Type B pancreatic cell (in vitro differentiated cells): Measurements from ENCODE around the gene AMIGO3. TPM values are rescaled to one million over a fixed set of nuclear protein-coding genes. Genes with fewer than 3 reads are reported as not detected.

ENCODE experiments used
- DNase-seq: peaks from one replicate; pipeline ENCODE4 v3.0.0; 2021; ENCODE audit warnings: mixed read lengths; ENCODE audit not compliant: unreplicated experiment; ENCODE audit errors: extremely low spot score
- H3K27ac Mint-ChIP-seq: 2 replicates; pipeline ENCODE4 v1.8.0; 2021; ENCODE audit warnings: mild to moderate bottlenecking, mixed read lengths
- H3K27me3 Mint-ChIP-seq: 2 replicates; pipeline ENCODE4 v1.8.0; 2021; ENCODE audit warnings: mixed read lengths
- H3K36me3 Mint-ChIP-seq: 2 replicates; pipeline ENCODE4 v1.8.0; 2021; ENCODE audit warnings: mixed read lengths
- H3K4me1 Mint-ChIP-seq: one replicate; pipeline ENCODE4 v1.8.0; 2021; ENCODE audit warnings: mixed read lengths; ENCODE audit not compliant: unreplicated experiment
- H3K4me3 Mint-ChIP-seq: 2 replicates; pipeline ENCODE4 v1.8.0; 2021; ENCODE audit warnings: mild to moderate bottlenecking, mixed read lengths
- H3K9me3 Mint-ChIP-seq: 2 replicates; pipeline ENCODE4 v1.8.0; 2021; ENCODE audit warnings: mixed read lengths
- total RNA-seq: library from RNA; stranded (reverse); gene quantifications from 2 replicates; pipeline ENCODE4 v1.2.1, GENCODE V29; 2021; ENCODE audit warnings: low replicate concordance
- TF ChIP-seq, protein P1 (sequence below): fragments of 200-600 bp; sonication (generic); conservative IDR thresholded peaks from 2 replicates; pipeline ENCODE4 v1.5.0; 2021; ENCODE audit warnings: antibody characterized with exemption, mild to moderate bottlenecking

AMIGO3 gene
- total RNA-seq, 1 donor from 2014 or later, result 0.36 TPM

DNA sequence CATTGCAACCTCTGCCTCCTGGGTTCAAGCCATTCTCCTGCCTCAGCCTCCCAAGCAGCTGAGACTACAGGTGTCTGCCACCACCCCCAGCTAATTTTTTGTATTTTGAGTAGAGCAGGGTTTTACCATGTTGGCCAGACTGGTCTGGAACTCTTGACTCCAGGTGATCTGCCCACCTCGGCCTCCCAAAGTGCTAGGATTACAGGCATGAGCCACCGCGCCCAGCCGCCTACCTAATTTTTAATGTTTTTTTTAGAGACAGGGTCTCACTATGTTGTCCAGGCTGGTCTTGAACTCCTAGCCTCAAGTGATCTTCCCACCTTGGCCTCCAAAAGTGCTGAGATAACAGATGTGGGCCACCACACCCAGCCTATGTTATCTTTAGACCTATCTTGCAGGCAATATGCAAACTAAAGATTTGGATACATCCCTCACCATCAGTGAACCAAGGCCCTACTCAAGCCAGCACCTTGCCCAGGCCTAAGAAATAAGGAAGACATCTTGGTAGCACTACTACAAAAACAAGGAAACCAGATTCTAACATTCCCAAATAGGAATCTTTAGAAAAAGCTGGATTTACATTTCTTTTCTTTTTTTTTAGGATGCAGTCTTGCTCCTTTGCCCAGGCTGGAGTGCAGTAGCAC is 10.6 kb upstream of the AMIGO3 start:
- peaks cover 17% of the 10 kb centered on the region for H3K36me3 Mint-ChIP-seq
- no peaks in the 10 kb centered on the region for H3K27me3 Mint-ChIP-seq
- TF ChIP-seq, protein P1, sequence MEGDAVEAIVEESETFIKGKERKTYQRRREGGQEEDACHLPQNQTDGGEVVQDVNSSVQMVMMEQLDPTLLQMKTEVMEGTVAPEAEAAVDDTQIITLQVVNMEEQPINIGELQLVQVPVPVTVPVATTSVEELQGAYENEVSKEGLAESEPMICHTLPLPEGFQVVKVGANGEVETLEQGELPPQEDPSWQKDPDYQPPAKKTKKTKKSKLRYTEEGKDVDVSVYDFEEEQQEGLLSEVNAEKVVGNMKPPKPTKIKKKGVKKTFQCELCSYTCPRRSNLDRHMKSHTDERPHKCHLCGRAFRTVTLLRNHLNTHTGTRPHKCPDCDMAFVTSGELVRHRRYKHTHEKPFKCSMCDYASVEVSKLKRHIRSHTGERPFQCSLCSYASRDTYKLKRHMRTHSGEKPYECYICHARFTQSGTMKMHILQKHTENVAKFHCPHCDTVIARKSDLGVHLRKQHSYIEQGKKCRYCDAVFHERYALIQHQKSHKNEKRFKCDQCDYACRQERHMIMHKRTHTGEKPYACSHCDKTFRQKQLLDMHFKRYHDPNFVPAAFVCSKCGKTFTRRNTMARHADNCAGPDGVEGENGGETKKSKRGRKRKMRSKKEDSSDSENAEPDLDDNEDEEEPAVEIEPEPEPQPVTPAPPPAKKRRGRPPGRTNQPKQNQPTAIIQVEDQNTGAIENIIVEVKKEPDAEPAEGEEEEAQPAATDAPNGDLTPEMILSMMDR, result no peak
- H3K4me1 Mint-ChIP-seq, result no peaks in the 10 kb centered on the region
- H3K9me3 Mint-ChIP-seq, result no peaks in the 10 kb centered on the region
- no peak overlapping the region for H3K4me3 Mint-ChIP-seq
- no peak overlapping the region for H3K27ac Mint-ChIP-seq
- no peak for DNase-seq

DNA sequence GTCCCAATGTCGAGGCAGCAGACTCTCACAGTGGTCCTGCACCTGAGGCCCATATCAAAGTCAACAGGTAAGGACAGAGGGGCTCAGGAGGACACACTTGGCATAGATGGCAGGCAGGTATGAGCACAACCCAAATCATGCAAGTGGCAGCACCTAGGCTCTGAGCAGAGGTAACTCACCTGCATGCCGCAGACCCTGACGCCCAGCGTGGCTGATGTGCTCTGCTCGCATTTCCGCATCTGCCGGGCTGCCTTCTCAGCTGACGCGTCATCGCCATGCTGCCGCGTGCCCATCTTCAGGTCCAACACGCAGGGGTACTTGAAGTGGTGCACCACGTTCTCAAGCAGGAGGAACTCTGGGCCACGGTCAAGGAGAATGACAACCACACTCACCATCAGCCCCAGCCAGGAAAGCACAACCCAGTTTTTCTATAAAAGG is 8.5 kb upstream of the AMIGO3 start:
- no peak overlapping the region for H3K4me3 Mint-ChIP-seq
- no peak overlapping the region for H3K27ac Mint-ChIP-seq
- DNase-seq, result no peak
- no peaks in the 10 kb centered on the region for H3K4me1 Mint-ChIP-seq
- no peaks in the 10 kb centered on the region for H3K9me3 Mint-ChIP-seq
- no peaks in the 10 kb centered on the region for H3K27me3 Mint-ChIP-seq
- H3K36me3 Mint-ChIP-seq, result peaks cover 10% of the 10 kb centered on the region
- TF ChIP-seq, protein P1, result no peak

DNA sequence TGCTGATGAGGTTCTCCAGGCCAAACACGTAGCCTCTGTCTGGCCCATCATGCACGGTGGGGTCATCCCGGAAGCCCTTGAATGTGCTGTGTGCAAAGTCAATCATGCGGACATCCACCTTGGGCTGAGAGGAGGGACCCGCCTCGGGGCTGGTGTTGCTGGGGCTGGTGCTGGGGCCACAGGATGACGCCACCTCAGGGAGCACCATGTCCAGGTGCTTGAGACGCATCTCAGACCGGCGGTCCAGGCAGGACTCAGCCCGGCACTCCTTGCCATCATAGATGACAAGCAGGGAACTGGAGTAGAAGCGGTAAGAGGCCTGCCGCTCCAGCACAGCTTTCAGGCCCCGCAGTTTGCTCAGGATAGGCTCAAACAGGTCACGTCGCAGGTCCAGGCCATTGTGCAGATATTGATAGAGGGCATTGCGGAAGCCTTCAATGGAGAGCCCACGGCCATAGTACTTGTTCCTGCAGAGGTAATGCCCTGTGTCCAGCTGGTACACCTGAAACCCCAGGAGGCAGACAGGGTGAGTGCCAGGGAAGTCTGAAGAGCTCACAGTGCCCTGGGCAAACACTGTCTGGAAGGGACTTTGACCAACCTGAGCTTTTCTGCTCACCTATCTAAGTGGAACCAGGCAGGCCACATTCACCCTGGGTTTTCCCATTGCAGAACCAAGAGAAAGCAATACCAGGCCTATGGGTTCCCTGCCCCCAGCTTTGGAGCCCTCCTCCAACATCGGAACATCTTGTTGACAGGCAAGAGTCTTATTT is 7.9 kb upstream of the AMIGO3 start:
- TF ChIP-seq, protein P1, result no peak
- DNase-seq, result no peak
- H3K9me3 Mint-ChIP-seq, result no peaks in the 10 kb centered on the region
- H3K4me3 Mint-ChIP-seq, result no peak overlapping the region
- peaks cover 5% of the 10 kb centered on the region for H3K4me1 Mint-ChIP-seq
- peaks cover 8% of the 10 kb centered on the region for H3K36me3 Mint-ChIP-seq
- H3K27me3 Mint-ChIP-seq, result no peaks in the 10 kb centered on the region
- H3K27ac Mint-ChIP-seq, result no peak overlapping the region

DNA sequence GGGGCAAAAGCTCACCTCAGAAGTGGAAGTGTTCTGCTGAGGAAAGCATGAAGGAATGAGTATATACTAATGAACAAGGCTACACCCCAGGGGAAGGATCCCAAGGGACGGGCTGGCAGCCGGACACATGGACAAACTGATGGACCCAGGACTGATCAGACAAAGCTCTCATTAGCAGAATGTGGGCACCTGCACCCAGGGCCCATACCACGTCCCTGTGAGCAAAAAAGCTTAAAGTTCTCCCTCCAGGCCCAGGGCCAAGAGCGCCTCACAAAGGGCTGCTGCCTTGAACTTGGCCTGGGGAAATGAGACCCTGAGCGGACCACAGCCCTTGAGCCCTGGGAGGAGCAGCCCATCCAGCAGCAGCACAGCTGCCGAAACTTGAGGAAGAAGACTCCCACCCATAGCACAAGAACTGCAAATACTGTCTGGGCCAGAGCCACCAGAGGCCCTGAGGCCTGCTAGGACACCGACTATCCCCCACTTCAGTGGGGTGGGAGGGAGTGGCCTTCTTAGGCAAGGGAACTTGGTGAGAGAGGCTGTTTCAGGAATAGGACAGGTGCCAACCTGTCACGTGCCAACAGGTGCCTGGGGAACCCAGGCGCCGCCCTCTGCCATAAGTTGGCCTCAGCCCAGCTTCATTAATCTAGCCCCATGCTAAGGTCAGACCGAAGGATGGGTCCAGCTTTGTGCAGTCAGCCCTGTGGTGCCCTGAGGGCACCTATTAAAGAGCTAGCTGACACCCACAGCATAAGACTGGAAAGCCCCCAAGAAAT is 6.6 kb upstream of the AMIGO3 start:
- TF ChIP-seq, protein P1, result no peak
- no peaks in the 10 kb centered on the region for H3K9me3 Mint-ChIP-seq
- H3K27me3 Mint-ChIP-seq, result no peaks in the 10 kb centered on the region
- H3K4me3 Mint-ChIP-seq, result no peak overlapping the region
- H3K4me1 Mint-ChIP-seq, result peaks cover 5% of the 10 kb centered on the region
- H3K36me3 Mint-ChIP-seq, result peaks cover 4% of the 10 kb centered on the region
- no peak for DNase-seq
- H3K27ac Mint-ChIP-seq, result peak overlapping the region; percentile 67

DNA sequence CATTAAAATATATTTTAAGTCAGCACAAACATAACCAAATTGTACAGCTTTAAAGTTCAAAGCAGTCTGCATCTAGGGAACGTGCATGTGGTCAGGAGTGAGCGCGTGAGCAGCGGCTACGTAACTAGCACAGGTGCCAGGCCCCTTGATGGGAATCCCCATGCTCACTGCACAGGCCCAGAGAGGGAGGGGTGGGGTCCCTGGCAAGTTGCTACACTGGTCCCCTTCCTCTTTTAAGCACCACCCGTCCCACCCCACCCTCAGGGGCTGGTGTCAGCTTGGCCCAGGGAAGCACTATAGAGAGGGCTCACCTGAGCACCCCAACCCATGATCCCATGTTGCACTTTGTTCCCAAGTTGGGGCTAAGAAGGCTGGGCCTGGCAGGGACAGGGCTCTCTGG is 5.1 kb upstream of the AMIGO3 start:
- Mint-ChIP-seq H3K9me3 (no peaks in the 10 kb centered on the region), H3K4me1 (peaks cover 7% of the 10 kb centered on the region), H3K36me3 (peaks cover 3% of the 10 kb centered on the region), H3K4me3 (peak overlapping the region; percentile 95), H3K27ac (peak overlapping the region; percentile 98), H3K27me3 (no peaks in the 10 kb centered on the region)
- DNase-seq, result no peak
- TF ChIP-seq, protein P1, result no peak
